Omental fat pad (tissue), 4 donors: ENCODE measurements around the gene CD93. TPM values are rescaled to one million over a fixed set of nuclear protein-coding genes. Genes with fewer than 3 reads are reported as not detected.

Experiments
- ATAC-seq: fragments of 150-250 bp; one replicate; pipeline ENCODE4 v1.9.1; 2016; ENCODE audit warnings: mild to moderate bottlenecking, moderate library complexity; ENCODE audit not compliant: low FRiP score
- DNase-seq: peaks from one replicate; pipeline ENCODE4 v3.0.0-alpha.2; 2019; ENCODE audit warnings: low spot score
- total RNA-seq, 4 donors: library from RNA; depleted of rRNA; stranded (reverse); fragments of >200 nt; gene quantifications; one replicate each; pipeline ENCODE4 v1.1.0, GENCODE V29; 2016
- TF ChIP-seq, protein P1 (sequence below), 3 donors: fragments of 450-650 bp; IDR thresholded peaks; one replicate each; pipeline ENCODE4 v1.5.1; 2016 to 2017; ENCODE audit warnings: antibody characterized with exemption in 3 of 3, mild to moderate bottlenecking in 3 of 3, moderate library complexity in 2 of 3

The CD93 gene
- total RNA-seq, 4 donors from 2014 or later = 43.8 to 227 (median 140) TPM

DNA sequence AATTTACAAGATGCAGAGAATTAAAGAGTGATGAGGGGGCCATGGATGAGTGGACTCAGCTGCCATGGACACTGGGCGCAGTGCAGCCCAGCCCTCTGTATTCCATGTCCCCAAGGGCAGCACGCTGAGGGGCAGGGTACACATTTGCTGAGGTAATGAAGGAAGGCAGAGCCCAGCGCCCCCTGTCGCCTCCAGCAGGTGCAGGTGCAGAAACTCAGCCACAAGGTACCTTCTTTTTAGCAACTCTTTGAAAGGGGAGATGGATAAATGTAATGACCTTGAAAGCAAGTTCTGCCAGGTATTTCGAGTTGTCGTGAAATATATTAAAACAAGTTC is 7.1 kb downstream of the CD93 start:
- no peak for DNase-seq
- no peak for ATAC-seq
- TF ChIP-seq, protein P1, sequence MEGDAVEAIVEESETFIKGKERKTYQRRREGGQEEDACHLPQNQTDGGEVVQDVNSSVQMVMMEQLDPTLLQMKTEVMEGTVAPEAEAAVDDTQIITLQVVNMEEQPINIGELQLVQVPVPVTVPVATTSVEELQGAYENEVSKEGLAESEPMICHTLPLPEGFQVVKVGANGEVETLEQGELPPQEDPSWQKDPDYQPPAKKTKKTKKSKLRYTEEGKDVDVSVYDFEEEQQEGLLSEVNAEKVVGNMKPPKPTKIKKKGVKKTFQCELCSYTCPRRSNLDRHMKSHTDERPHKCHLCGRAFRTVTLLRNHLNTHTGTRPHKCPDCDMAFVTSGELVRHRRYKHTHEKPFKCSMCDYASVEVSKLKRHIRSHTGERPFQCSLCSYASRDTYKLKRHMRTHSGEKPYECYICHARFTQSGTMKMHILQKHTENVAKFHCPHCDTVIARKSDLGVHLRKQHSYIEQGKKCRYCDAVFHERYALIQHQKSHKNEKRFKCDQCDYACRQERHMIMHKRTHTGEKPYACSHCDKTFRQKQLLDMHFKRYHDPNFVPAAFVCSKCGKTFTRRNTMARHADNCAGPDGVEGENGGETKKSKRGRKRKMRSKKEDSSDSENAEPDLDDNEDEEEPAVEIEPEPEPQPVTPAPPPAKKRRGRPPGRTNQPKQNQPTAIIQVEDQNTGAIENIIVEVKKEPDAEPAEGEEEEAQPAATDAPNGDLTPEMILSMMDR (IDR thresholded peaks at IDR 0.05) = no peak

DNA sequence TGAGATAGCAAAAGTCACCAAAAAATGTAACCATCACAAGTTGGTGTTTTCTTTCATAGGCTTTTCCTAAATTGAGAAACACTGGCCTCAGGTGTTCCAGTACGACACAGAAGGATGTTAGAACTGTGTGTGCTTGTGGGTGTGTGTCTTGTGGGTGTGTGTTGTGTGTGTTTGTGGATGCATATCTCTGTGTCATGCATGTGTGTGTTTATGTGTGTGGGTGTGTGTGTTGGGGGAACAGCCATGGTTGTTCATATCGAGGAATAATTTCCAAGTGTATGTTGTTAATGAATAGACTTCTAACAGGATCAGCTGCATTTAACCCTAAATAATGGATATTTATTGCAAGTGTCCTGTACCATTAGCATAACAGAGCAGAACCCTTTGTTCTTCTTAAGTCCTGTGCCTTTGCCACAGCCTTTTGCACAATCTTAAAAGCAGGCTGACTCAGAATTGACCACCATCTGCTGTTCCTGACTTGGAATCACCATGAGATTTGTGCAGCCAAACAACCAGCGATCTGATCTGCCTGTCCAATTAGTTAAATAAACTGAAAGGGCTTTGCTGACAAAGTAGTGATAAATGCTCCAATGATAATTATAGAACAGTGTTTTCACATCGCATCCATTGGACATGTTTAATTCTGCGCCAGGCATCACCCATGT is 7.6 kb downstream of the CD93 start:
- DNase-seq (no peak), ATAC-seq (no peak)
- TF ChIP-seq, protein P1 (IDR thresholded peaks at IDR 0.05) = no peak

DNA sequence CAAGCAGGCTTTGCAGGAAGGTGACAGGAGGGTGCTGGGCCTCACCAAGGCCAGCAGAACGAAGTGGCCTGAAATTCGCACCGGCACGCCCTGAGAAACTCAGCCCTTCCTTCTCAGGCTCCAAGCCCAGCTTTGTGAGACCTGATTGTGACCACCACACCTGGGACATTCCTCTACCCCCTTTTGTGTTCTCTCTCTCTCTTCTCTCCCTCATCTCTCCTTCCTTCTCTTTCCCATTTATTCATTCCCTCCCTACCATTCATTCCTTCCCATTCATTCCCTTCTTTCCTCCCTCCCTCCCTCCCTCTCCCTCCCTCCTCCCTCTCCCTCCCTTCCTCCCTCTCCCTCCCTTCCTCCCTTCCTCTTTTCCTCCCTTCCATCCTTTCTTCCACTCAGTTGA is 8.8 kb downstream of the CD93 start:
- DNase-seq (no peak), ATAC-seq (no peak)
- TF ChIP-seq, protein P1 (IDR thresholded peaks at IDR 0.05) = no peak

DNA sequence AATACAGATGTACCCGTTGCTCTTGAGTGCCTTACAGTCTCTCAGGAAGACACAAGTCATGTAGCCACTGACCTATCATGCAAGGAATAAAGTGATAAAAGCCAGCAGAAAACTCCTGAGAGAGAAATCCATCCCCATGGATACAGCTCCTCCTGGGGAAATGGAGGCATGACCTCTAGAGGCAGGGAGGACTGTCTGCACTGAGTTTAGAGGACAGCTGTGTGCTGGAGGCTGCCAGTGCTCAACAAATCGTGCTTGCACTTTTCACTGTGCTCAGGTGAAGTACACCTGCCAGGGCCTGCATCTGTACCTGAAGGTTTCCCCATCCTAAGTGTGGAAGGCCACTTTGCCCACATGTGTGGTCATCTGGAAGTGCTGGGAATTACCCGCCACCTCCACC is 12.1 kb downstream of the CD93 start:
- TF ChIP-seq, protein P1 (IDR thresholded peaks at IDR 0.05) = no peak
- DNase-seq = no peak
- ATAC-seq = no peak

DNA sequence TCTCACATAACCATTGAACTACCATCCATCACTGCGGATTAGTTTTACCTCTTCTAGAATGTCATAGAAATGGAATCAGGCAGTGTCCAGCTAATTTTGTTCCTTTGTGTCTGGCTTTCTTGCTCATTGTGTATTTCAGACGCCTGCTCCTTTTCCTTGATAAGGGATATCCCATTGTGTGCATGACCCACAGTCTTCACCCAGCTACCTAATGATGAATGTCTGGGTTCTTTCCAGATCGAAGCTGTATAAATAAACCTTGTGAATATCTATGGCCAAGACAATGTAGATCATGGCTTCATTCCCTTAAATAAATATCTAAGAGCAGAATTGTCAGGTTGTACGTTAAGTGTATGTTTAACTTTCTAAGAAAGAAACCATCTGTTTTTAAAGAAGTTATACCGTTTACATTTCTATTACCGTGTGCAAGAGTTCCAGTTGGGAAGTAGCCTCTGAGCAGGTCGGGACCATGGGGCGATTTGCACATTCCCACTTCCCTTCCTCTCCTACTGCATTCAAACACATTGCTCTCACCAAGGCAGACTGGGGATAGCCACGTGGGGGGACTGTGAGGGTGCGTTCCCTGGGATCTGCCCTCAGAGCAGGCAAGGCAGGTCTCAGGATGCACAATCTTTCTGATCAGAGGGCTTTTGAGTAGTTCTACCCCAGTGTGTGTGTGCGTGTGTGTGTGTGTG is 13.1 kb downstream of the CD93 start:
- TF ChIP-seq, protein P1 (IDR thresholded peaks at IDR 0.05) = no peak
- no peak for ATAC-seq
- DNase-seq = no peak

DNA sequence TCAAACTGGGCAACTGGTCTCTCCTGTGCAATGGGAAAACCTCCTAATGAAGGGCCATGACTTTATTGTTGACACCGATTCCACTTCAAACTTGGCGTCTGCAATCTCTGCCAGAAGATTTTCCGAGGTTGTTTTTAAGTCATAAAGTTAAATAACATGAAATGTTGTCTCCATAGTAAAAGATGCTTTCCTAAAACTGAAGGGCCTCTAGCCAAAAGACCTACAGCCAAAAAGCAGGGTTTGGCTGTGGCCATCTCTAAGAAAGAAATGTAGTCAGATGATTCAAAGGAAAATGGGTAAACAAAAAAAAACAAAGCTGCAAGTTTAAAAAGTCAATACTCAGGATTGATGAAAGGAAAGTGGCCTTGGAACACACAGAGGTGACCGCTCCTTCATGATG is 14.1 kb downstream of the CD93 start:
- no peak for ATAC-seq
- no peak for DNase-seq
- TF ChIP-seq, protein P1 (IDR thresholded peaks at IDR 0.05) = no peak

DNA sequence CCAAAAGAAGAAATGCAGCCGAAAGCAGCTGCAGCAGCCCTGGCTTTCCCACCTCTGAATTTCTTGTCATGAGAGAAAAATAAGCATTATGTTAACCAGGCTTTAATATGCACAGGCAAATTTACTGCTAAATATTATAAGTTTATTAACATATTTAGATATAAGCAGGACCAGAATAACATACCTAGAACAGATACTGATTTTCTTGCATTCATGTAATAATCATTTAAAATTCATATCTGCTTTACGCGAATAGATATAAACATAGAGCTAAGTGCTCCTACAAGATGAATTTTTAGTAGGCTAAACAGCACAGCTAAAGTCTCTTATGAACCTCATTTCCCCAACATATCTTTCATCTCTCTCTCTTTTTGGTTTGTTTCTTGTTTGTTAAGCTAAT is 14.7 kb downstream of the CD93 start:
- no peak for DNase-seq
- TF ChIP-seq, protein P1 (IDR thresholded peaks at IDR 0.05) = no peak
- ATAC-seq = no peak
